ENCODE data around the gene PRDM11. TPM values are rescaled to one million over a fixed set of nuclear protein-coding genes. Genes with fewer than 3 reads are reported as not detected.

The PRDM11 gene
- total and polyA plus RNA-seq, 10 of the 15 experiments (the other 5 are each of a cell fraction or from before 2014, with no cell fraction given): 0.03 to 2.4 (median 0.53) TPM

GRCh38 chr11:45267052-45267451 is 120.6 kb downstream of the PRDM11 start:
- WGBS (ENCODE audit: insufficient coverage, insufficient replicate concordance, low lambda C conversion rate, missing lambda C conversion rate): 30% methylated on average over 14 of the region's 14 CpGs
- H3K4me1 ChIP-seq (ENCODE audit: control insufficient read depth, insufficient read depth, low read length): no peaks in the 10 kb centered on the region
- RAD21 ChIA-PET (ENCODE audit: unreplicated experiment): no interaction called here
- intact Hi-C loops (cut with micrococcal nuclease; ENCODE audit: unreplicated experiment): no loop called here
- TF ChIP-seq ZNF274 (IDR thresholded peaks at IDR 0.05; ENCODE audit: insufficient read depth, insufficient read length): no peak
- TF ChIP-seq CTCF (IDR thresholded peaks at IDR 0.05 in 2 of 3, conservative IDR thresholded peaks at IDR 0.05 in 1 of 3; ENCODE audit: control insufficient read depth in 2 of 3, extremely low read depth in 1 of 3, insufficient read depth in 1 of 3, low read depth in 3 of 3, low read length in 3 of 3): peak; percentile 14 to 53 (median 48); a peak in 4 of 6 replicates
- POLR2A ChIA-PET: no interaction called here
- H2AFZ ChIP-seq (ENCODE audit: control insufficient read depth, low read depth, low read length): no peak overlapping the region
- no peaks in the 10 kb centered on the region for H4K20me1 ChIP-seq (ENCODE audit: control insufficient read depth, insufficient read depth)
- H3K9me3 ChIP-seq (replicated peaks; ENCODE audit: control insufficient read depth, insufficient read depth, low read length): no peaks in the 10 kb centered on the region
- in situ Hi-C loops (cut with MboI): no loop called here
- ATAC-seq (peak; percentile 34; the same call in 1 of the 3 replicates), FAIRE-seq (no peak), DNase-seq (ENCODE audit: low read depth, low spot score) (no peak)
- H3K27me3 ChIP-seq (replicated peaks in 1 of 2; ENCODE audit: control insufficient read depth in 2 of 2, insufficient read depth in 2 of 2, low read length in 1 of 2): peaks cover 0 to 5% of the 10 kb centered on the region in 2 experiments
- CTCF ChIA-PET: interaction anchor here (0.6 kb wide), 1 partner anchor 236 kb away, joined by 3 read pairs; no protein-coding TSS in a partner anchor
- no peak overlapping the region for H3K9ac ChIP-seq (ENCODE audit: control insufficient read depth, insufficient read depth, low read length)
- H3K4me2 ChIP-seq (ENCODE audit: control insufficient read depth, insufficient read depth): no peak overlapping the region
- H3K4me3 ChIP-seq: no peak overlapping the region
- SMC1A ChIA-PET (ENCODE audit: uncharacterized antibody, unreplicated experiment): no interaction called here
- H3K79me2 ChIP-seq (ENCODE audit: control insufficient read depth, insufficient read depth, low read length): no peaks in the 10 kb centered on the region
- H3K27ac ChIP-seq (ENCODE audit: control insufficient read depth, insufficient read depth): no peak overlapping the region
- BruUV-seq (replicated peaks): no TSS peak
- H3K36me3 ChIP-seq (ENCODE audit: control insufficient read depth in 2 of 2, insufficient read depth in 2 of 2, low read length in 1 of 2): no peaks in the 10 kb centered on the region

DNA sequence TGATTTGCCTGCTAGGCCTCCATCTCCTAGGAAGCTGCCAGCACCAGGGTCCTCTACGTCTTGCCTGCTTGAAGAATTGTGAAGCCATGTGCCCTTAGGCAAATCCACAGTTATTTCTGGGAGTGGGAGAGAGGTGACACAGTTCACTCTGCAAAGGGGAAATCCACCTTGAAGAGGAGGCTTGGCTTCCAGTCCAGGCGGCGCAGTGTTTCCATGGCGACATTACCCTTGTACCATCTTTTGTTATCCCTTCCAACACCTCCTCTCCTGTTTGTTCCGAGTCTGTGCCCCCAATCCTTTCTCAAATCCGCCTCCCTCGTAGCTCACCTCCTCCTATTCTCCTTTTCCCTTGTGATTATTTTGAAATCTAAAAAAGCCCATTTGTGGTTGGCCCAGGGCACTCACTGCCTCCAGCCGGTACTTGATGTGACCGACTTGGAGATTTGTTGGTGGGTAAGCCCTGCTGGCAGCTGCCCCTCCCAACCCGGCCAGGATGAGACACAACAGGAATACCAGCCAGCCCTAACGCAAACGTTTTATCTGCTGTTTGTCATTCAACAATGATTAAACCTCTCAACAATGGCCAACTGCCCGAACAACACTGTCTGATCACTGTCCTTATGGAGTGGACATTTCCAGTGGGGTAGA is 121.3 kb downstream of the PRDM11 start:
- FAIRE-seq (no peak), DNase-seq (ENCODE audit: low read depth, low spot score) (no peak), ATAC-seq (no peak)
- WGBS (ENCODE audit: insufficient coverage, insufficient replicate concordance, low lambda C conversion rate, missing lambda C conversion rate): 48% methylated on average over 13 of the region's 13 CpGs
- Histone ChIP-seq H3K9ac (ENCODE audit: control insufficient read depth, insufficient read depth, low read length) (no peak overlapping the region), H3K27me3 (replicated peaks in 1 of 2; ENCODE audit: control insufficient read depth in 2 of 2, insufficient read depth in 2 of 2, low read length in 1 of 2) (peaks cover 0 to 5% of the 10 kb centered on the region in 2 experiments), H2AFZ (ENCODE audit: control insufficient read depth, low read depth, low read length) (no peak overlapping the region), H4K20me1 (ENCODE audit: control insufficient read depth, insufficient read depth) (no peaks in the 10 kb centered on the region), H3K4me2 (ENCODE audit: control insufficient read depth, insufficient read depth) (no peak overlapping the region), H3K27ac (ENCODE audit: control insufficient read depth, insufficient read depth) (no peak overlapping the region), H3K4me1 (ENCODE audit: control insufficient read depth, insufficient read depth, low read length) (no peaks in the 10 kb centered on the region), H3K4me3 (no peak overlapping the region), H3K79me2 (ENCODE audit: control insufficient read depth, insufficient read depth, low read length) (no peaks in the 10 kb centered on the region), H3K9me3 (replicated peaks; ENCODE audit: control insufficient read depth, insufficient read depth, low read length) (no peaks in the 10 kb centered on the region), H3K36me3 (ENCODE audit: control insufficient read depth in 2 of 2, insufficient read depth in 2 of 2, low read length in 1 of 2) (no peaks in the 10 kb centered on the region)
- no TSS peak for BruUV-seq (replicated peaks)
- RAD21 ChIA-PET (ENCODE audit: unreplicated experiment): no interaction called here
- TF ChIP-seq BACH1 (IDR thresholded peaks at IDR 0.05; ENCODE audit: borderline replicate concordance) (no peak), MTA3 (IDR thresholded peaks at IDR 0.05; ENCODE audit: borderline replicate concordance, low read length) (no peak), ZSCAN29 (IDR thresholded peaks at IDR 0.05) (no peak), YBX1 (IDR thresholded peaks at IDR 0.05) (no peak), ZBED1 (IDR thresholded peaks at IDR 0.05; ENCODE audit: borderline replicate concordance) (no peak)
- TF ChIP-seq, protein P1, sequence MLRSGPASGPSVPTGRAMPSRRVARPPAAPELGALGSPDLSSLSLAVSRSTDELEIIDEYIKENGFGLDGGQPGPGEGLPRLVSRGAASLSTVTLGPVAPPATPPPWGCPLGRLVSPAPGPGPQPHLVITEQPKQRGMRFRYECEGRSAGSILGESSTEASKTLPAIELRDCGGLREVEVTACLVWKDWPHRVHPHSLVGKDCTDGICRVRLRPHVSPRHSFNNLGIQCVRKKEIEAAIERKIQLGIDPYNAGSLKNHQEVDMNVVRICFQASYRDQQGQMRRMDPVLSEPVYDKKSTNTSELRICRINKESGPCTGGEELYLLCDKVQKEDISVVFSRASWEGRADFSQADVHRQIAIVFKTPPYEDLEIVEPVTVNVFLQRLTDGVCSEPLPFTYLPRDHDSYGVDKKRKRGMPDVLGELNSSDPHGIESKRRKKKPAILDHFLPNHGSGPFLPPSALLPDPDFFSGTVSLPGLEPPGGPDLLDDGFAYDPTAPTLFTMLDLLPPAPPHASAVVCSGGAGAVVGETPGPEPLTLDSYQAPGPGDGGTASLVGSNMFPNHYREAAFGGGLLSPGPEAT (IDR thresholded peaks at IDR 0.05; ENCODE audit: low read depth): no peak
- TF ChIP-seq, protein P2, sequence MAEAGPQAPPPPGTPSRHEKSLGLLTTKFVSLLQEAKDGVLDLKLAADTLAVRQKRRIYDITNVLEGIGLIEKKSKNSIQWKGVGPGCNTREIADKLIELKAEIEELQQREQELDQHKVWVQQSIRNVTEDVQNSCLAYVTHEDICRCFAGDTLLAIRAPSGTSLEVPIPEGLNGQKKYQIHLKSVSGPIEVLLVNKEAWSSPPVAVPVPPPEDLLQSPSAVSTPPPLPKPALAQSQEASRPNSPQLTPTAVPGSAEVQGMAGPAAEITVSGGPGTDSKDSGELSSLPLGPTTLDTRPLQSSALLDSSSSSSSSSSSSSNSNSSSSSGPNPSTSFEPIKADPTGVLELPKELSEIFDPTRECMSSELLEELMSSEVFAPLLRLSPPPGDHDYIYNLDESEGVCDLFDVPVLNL (IDR thresholded peaks at IDR 0.05; ENCODE audit: low read depth, low read length): no peak
- intact Hi-C loops (cut with micrococcal nuclease; ENCODE audit: unreplicated experiment): no loop called here
- SMC1A ChIA-PET (ENCODE audit: uncharacterized antibody, unreplicated experiment): no interaction called here
- POLR2A ChIA-PET: no interaction called here
- CTCF ChIA-PET: interaction anchor here (0.6 kb wide), 1 partner anchor 237 kb away, joined by 3 read pairs; no protein-coding TSS in a partner anchor
- in situ Hi-C loops (cut with MboI): no loop called here
